K562 (cell line): ENCODE results near the gene ZNF23. TPM values are rescaled to one million over a fixed set of nuclear protein-coding genes. Genes with fewer than 3 reads are reported as not detected.

Experiments used
- ARID1B ChIP-seq: fragments of 450-650 bp; IDR thresholded peaks from 2 replicates; pipeline ENCODE4 v1.6.1; 2016; ENCODE audit warnings: antibody characterized with exemption, mild to moderate bottlenecking, inconsistent platforms
- CBFA2T3 ChIP-seq: fragments of 450-650 bp; IDR thresholded peaks from 2 replicates; pipeline ENCODE4 v1.6.1; 2017
- CBX1 ChIP-seq: sonication (generic); IDR thresholded peaks from 2 replicates; pipeline ENCODE4 v1.6.1; 2016; ENCODE audit warnings: antibody characterized with exemption, low read depth, mild to moderate bottlenecking
- CREM ChIP-seq: IDR thresholded peaks from 2 replicates; pipeline ENCODE4 v1.6.1; 2014; ENCODE audit warnings: antibody characterized with exemption, low read depth
- CTBP1 ChIP-seq: fragments of 450-650 bp; IDR thresholded peaks from 2 replicates; pipeline ENCODE4 v1.6.1; 2016; ENCODE audit warnings: borderline replicate concordance
- DPF2 ChIP-seq: fragments of 450-650 bp; IDR thresholded peaks from 2 replicates; pipeline ENCODE4 v1.6.1; 2016
- EHMT2 ChIP-seq: fragments of 450-650 bp; IDR thresholded peaks from 2 replicates; pipeline ENCODE4 v1.6.1; 2018; ENCODE audit warnings: antibody characterized with exemption
- FOXJ2 ChIP-seq: fragments of 200-800 bp; sonication (Bioruptor generic); IDR thresholded peaks from 2 replicates; pipeline ENCODE4 v1.6.1; 2016; ENCODE audit warnings: missing genetic modification characterization, missing compliant biosample characterization
- GABPA ChIP-seq: fragments of 200-800 bp; sonication (Bioruptor generic); conservative IDR thresholded peaks from 2 replicates; pipeline ENCODE4 v1.6.1; 2016; ENCODE audit warnings: low read depth, missing genetic modification characterization, missing compliant biosample characterization
- HDAC1 ChIP-seq, 2 experiments: fragments of 450-650 bp; IDR thresholded peaks; 2 replicates each; pipeline ENCODE4 v1.6.1; 2016 to 2017; ENCODE audit warnings: inconsistent platforms in 1 of 2, mild to moderate bottlenecking in 1 of 2, moderate library complexity in 1 of 2
- HMBOX1 ChIP-seq: sonication (generic); IDR thresholded peaks from 2 replicates; pipeline ENCODE4 v1.6.1; 2016
- JUN ChIP-seq, 2 experiments: sonication (generic) in 1 of 2; formaldehyde crosslinking in 1 of 2; IDR thresholded peaks; 2 replicates each; pipeline versions ENCODE4 v1.6.1 to v1.8.0; 2012 to 2022; ENCODE audit warnings: borderline replicate concordance in 2 of 2, mild to moderate bottlenecking in 2 of 2, improper control_type of control experiment in 1 of 2, low read depth in 1 of 2, low read length in 1 of 2, missing genetic modification reagents in 1 of 2
- MTA1 ChIP-seq: fragments of 450-650 bp; IDR thresholded peaks from 2 replicates; pipeline ENCODE4 v1.6.1; 2017; ENCODE audit warnings: borderline replicate concordance
- NCOR1 ChIP-seq: fragments of 450-650 bp; IDR thresholded peaks from 2 replicates; pipeline ENCODE4 v1.6.1; 2016; ENCODE audit warnings: mild to moderate bottlenecking, moderate library complexity
- RB1 ChIP-seq: fragments of 450-650 bp; IDR thresholded peaks from 2 replicates; pipeline ENCODE4 v1.6.1; 2017; ENCODE audit warnings: low read depth, mild to moderate bottlenecking
- RCOR1 ChIP-seq, 2 experiments: IDR thresholded peaks; 2 replicates each; pipeline ENCODE4 v1.6.1; 2012; ENCODE audit warnings: low read depth in 2 of 2, low read length in 2 of 2, borderline replicate concordance in 1 of 2, improper control_type of control experiment in 1 of 2
- RFX5 ChIP-seq: IDR thresholded peaks from 2 replicates; pipeline ENCODE4 v1.6.1; 2011; ENCODE audit warnings: low read depth, mild to moderate bottlenecking, improper control_type of control experiment, low read length
- SMARCA4 ChIP-seq: fragments of 450-650 bp; IDR thresholded peaks from 2 replicates; pipeline ENCODE4 v1.6.1; 2016
- TEAD2 ChIP-seq: fragments of 450-650 bp; IDR thresholded peaks from 2 replicates; pipeline ENCODE4 v1.6.1; 2016; ENCODE audit warnings: missing genetic modification characterization, control low read depth, missing compliant biosample characterization
- TEAD4 ChIP-seq, 2 experiments: sonication (generic) in 1 of 2; formaldehyde crosslinking in 1 of 2; IDR thresholded peaks; 2 replicates each; pipeline versions ENCODE4 v1.6.1 to v1.8.0; 2012 to 2022; ENCODE audit warnings: borderline replicate concordance in 1 of 2, inconsistent platforms in 1 of 2, low read length in 1 of 2, mild to moderate bottlenecking in 1 of 2, missing genetic modification reagents in 1 of 2
- U2AF1 ChIP-seq: fragments of 200-400 bp; formaldehyde crosslinking; optimal IDR thresholded peaks from 2 replicates; pipeline ENCODE3; 2017; ENCODE audit warnings: mild to moderate bottlenecking, low read depth, low read length, moderate library complexity
- XRCC5 ChIP-seq: fragments of 200-400 bp; formaldehyde crosslinking; IDR thresholded peaks from 2 replicates; pipeline ENCODE4 v1.6.1; 2017; ENCODE audit warnings: low read depth, mild to moderate bottlenecking, low read length
- ZNF253 ChIP-seq: fragments of 250-450 bp; sonication (Bioruptor Pico); conservative IDR thresholded peaks from 2 replicates; pipeline ENCODE4 v1.6.1; 2021; ENCODE audit warnings: mild to moderate bottlenecking
- ZNF316 ChIP-seq: fragments of 450-650 bp; IDR thresholded peaks from 2 replicates; pipeline ENCODE4 v1.6.1; 2016
- ZNF444 ChIP-seq: fragments of 250-450 bp; sonication (Bioruptor Pico); IDR thresholded peaks from 2 replicates; pipeline ENCODE4 v1.4.0; 2020; ENCODE audit warnings: mild to moderate bottlenecking, moderate library complexity
- ZNF699 ChIP-seq: fragments of 250-450 bp; sonication (Bioruptor Pico); IDR thresholded peaks from 2 replicates; pipeline ENCODE4 v1.8.0; 2021; ENCODE audit warnings: mild to moderate bottlenecking, moderate library complexity; ENCODE audit not compliant: insufficient replicate concordance
- polyA plus RNA-seq, 8 experiments: library from polyadenylated mRNA; depleted of rRNA in 4 of 8; stranded (reverse) in 5 of 8; unstranded in 3 of 8; fragments of >200 nt; fragmentation: Nextera tagmentation in 2 of 8; fragmentation: Illumina TruSeq in 1 of 8; extraction: Ambion mirVana in 2 of 8; extraction: Trizol in 1 of 8; gene quantifications; 2 replicates each; pipeline versions ENCODE4 v1.2.1 to v1.2.3, GENCODE V29; 2011 to 2014; ENCODE audit warnings: inconsistent platforms in 1 of 8, missing spikeins in 1 of 8
- total RNA-seq, 7 experiments: library from RNA; depleted of rRNA in 6 of 7; stranded (reverse); fragments of >200 nt in 6 of 7; fragmentation: Illumina TruSeq in 2 of 7; extraction: Trizol in 2 of 7; gene quantifications; 2 replicates each; pipeline versions ENCODE4 v1.2.1 to v1.2.3, GENCODE V29; 2011 to 2021; ENCODE audit warnings: low replicate concordance in 1 of 7
- TF ChIP-seq, protein P1 (sequence below): fragments of 200-800 bp; sonication (Bioruptor generic); IDR thresholded peaks from 2 replicates; pipeline ENCODE4 v1.6.1; 2017; ENCODE audit warnings: missing genetic modification characterization, missing compliant biosample characterization
- TF ChIP-seq, protein P2 (sequence below): fragments of 450-650 bp; IDR thresholded peaks from 2 replicates; pipeline ENCODE4 v1.6.1; 2016

ZNF23 gene
- total and polyA plus RNA-seq, 9 of the 15 experiments (the other 6 are each of a cell fraction or from before 2014, with no cell fraction given), result 4.7 to 13.4 (median 11.2) TPM

GRCh38 chr16:71409011-71409775 is 52.9 kb downstream of the ZNF23 start (continued):
- TF ChIP-seq, protein P1, sequence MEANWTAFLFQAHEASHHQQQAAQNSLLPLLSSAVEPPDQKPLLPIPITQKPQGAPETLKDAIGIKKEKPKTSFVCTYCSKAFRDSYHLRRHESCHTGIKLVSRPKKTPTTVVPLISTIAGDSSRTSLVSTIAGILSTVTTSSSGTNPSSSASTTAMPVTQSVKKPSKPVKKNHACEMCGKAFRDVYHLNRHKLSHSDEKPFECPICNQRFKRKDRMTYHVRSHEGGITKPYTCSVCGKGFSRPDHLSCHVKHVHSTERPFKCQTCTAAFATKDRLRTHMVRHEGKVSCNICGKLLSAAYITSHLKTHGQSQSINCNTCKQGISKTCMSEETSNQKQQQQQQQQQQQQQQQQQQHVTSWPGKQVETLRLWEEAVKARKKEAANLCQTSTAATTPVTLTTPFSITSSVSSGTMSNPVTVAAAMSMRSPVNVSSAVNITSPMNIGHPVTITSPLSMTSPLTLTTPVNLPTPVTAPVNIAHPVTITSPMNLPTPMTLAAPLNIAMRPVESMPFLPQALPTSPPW (CRISPR knock-in tag), result peak; percentile 77
- TF ChIP-seq CTBP1, result peak; percentile 44; the same call in 1 of the 2 replicates
- no peak for TF ChIP-seq TEAD2 (tag)
- TF ChIP-seq CREM, result peak; percentile 72
- TF ChIP-seq TEAD4 (IDR thresholded peaks at IDR 0.05; ENCODE audit: low read length), result peak; percentile 13; the same call in 1 of the 2 replicates
- no peak for TF ChIP-seq TEAD4 (CRISPR knock-in tag; IDR thresholded peaks at IDR 0.05; ENCODE audit: borderline replicate concordance)
- TF ChIP-seq RB1, result no peak
- no peak for TF ChIP-seq CBX1
- TF ChIP-seq MTA1, result no peak
- peak; percentile 51; the same call in 1 of the 2 replicates for TF ChIP-seq CBFA2T3
- TF ChIP-seq FOXJ2 (tag), result no peak
- TF ChIP-seq HDAC1 (IDR thresholded peaks at IDR 0.05), result no peak
- no peak for TF ChIP-seq EHMT2
- TF ChIP-seq HMBOX1, result peak; percentile 45; the same call in 1 of the 2 replicates
- TF ChIP-seq ZNF316, result no peak
- no peak for TF ChIP-seq RFX5
- TF ChIP-seq, protein P2, sequence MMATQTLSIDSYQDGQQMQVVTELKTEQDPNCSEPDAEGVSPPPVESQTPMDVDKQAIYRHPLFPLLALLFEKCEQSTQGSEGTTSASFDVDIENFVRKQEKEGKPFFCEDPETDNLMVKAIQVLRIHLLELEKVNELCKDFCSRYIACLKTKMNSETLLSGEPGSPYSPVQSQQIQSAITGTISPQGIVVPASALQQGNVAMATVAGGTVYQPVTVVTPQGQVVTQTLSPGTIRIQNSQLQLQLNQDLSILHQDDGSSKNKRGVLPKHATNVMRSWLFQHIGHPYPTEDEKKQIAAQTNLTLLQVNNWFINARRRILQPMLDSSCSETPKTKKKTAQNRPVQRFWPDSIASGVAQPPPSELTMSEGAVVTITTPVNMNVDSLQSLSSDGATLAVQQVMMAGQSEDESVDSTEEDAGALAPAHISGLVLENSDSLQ, result peak; percentile 80
- TF ChIP-seq SMARCA4, result peak; percentile 53; the same call in 1 of the 2 replicates
- no peak for TF ChIP-seq JUN (IDR thresholded peaks at IDR 0.05; ENCODE audit: borderline replicate concordance, low read depth, low read length)
- TF ChIP-seq JUN (CRISPR knock-in tag; IDR thresholded peaks at IDR 0.05; ENCODE audit: borderline replicate concordance), result no peak
- peak; percentile 64 for TF ChIP-seq ARID1B
- peak in 1 of 2 experiments; percentile 49; a peak in 2 of 4 replicates for TF ChIP-seq RCOR1 (IDR thresholded peaks at IDR 0.05; ENCODE audit: borderline replicate concordance in 1 of 2, low read depth in 2 of 2, low read length in 2 of 2)
- TF ChIP-seq NCOR1, result peak; percentile 37; the same call in 1 of the 2 replicates
- no peak for TF ChIP-seq ZNF699 (CRISPR knock-in tag)
- TF ChIP-seq ZNF253 (CRISPR knock-in tag), result no peak
- peak; percentile 77 for TF ChIP-seq GABPA (tag)
- TF ChIP-seq U2AF1, result no peak
- no peak for TF ChIP-seq ZNF444
- TF ChIP-seq DPF2, result 0 out of 2 replicates have a peak, but pooled peaks have one; percentile 19
- TF ChIP-seq XRCC5, result no peak
